Activated naive CD8-positive, alpha-beta T cell treated with anti-CD3 and anti-CD28 coated beads, Interleukin-2, amount 10 ng/mL, durations not matched to agents 7 days and 5 days (primary cell): ENCODE results near the gene KCNIP1. TPM values are rescaled to one million over a fixed set of nuclear protein-coding genes. Genes with fewer than 3 reads are reported as not detected.

ENCODE experiments used
- ATAC-seq: fragments of 150-1000 bp; cut with Tn5 transposase; one replicate; pipeline ENCODE4 v1.10.0; 2021; ENCODE audit warnings: low read depth, moderate library complexity
- POLR2A ChIA-PET: fragments of 350-600 bp; sonication (Branson Sonifier 250); formaldehyde crosslinking; loops from one replicate; lab custom pipeline; 2021; ENCODE audit warnings: antibody characterized with exemption; lab: Charles Lee
- DNase-seq: peaks from one replicate; pipeline ENCODE4 v3.0.0; 2021
- H3K27ac Mint-ChIP-seq: one replicate; pipeline ENCODE4 v1.8.0; 2022; ENCODE audit warnings: mild to moderate bottlenecking, mixed read lengths
- H3K27me3 Mint-ChIP-seq: one replicate; pipeline ENCODE4 v1.8.0; 2022; ENCODE audit warnings: mild to moderate bottlenecking, moderate library complexity, mixed read lengths
- H3K36me3 Mint-ChIP-seq: one replicate; pipeline ENCODE4 v1.8.0; 2021; ENCODE audit warnings: mild to moderate bottlenecking, mixed read lengths
- H3K4me1 Mint-ChIP-seq: one replicate; pipeline ENCODE4 v1.8.0; 2021; ENCODE audit warnings: mixed read lengths
- H3K4me3 Mint-ChIP-seq: one replicate; pipeline ENCODE4 v1.8.0; 2022; ENCODE audit warnings: mild to moderate bottlenecking, moderate library complexity, mixed read lengths
- H3K9me3 Mint-ChIP-seq: one replicate; pipeline ENCODE4 v1.8.0; 2021; ENCODE audit warnings: mixed read lengths
- total RNA-seq, 2 experiments: library from RNA; stranded (reverse); gene quantifications; one replicate each; pipeline ENCODE4 v1.2.3, GENCODE V29; 2021

Gene KCNIP1
- not detected for total RNA-seq

DNA sequence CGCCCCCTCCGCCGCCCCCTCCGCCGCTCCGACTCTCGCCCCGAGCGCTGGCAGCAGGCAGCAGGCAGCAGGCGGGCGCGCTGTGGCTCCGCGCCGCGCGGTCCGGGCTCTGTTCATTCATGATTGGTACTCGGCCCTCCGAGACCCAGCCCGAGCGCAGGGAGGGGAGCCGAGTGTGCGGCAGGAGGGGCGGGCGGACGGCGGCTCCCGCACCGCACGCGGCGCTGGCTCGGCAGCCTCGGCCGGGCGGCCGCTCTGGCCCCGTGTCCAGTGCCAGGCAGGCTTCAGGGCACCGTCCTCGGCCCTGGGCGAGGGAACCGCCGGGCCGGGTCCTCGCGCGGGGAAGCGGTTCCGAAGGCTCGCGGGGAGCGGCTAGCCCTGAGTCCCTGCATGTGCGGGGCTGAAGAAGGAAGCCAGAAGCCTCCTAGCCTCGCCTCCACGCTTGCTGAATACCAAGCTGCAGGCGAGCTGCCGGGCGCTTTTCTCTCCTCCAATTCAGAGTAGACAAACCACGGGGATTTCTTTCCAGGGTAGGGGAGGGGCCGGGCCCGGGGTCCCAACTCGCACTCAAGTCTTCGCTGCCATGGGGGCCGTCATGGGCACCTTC lies at the start of gene KCNIP1:
TSS of gene KCNIP1 (plus strand) at position 31 of the 607 bp plus-strand sequence.
- ATAC-seq: no peak
- H3K9me3 Mint-ChIP-seq: no peaks in the 10 kb centered on the region
- peaks cover 57% of the 10 kb centered on the region for H3K27me3 Mint-ChIP-seq
- H3K27ac Mint-ChIP-seq: no peak within 1 kb of the TSS
- no peak within 1 kb of the TSS for H3K4me3 Mint-ChIP-seq
- no peak for DNase-seq
- peaks cover 2% of the 10 kb centered on the region for H3K4me1 Mint-ChIP-seq
- H3K36me3 Mint-ChIP-seq: no peaks in the 10 kb centered on the region
- POLR2A ChIA-PET: no interaction called here

- POLR2A ChIA-PET: no interaction called here
- H3K4me3 Mint-ChIP-seq: no peak overlapping the region
- H3K4me1 Mint-ChIP-seq: no peaks in the 10 kb centered on the region
- peaks cover 3% of the 10 kb centered on the region for H3K9me3 Mint-ChIP-seq
- H3K27ac Mint-ChIP-seq: no peak overlapping the region
- H3K36me3 Mint-ChIP-seq: no peaks in the 10 kb centered on the region
- no peak for DNase-seq
- peaks cover 37% of the 10 kb centered on the region for H3K27me3 Mint-ChIP-seq
- no peak for ATAC-seq
Measured at GRCh38 chr5:170463426-170463825, 40.4 kb upstream of the KCNIP1 start.

DNA sequence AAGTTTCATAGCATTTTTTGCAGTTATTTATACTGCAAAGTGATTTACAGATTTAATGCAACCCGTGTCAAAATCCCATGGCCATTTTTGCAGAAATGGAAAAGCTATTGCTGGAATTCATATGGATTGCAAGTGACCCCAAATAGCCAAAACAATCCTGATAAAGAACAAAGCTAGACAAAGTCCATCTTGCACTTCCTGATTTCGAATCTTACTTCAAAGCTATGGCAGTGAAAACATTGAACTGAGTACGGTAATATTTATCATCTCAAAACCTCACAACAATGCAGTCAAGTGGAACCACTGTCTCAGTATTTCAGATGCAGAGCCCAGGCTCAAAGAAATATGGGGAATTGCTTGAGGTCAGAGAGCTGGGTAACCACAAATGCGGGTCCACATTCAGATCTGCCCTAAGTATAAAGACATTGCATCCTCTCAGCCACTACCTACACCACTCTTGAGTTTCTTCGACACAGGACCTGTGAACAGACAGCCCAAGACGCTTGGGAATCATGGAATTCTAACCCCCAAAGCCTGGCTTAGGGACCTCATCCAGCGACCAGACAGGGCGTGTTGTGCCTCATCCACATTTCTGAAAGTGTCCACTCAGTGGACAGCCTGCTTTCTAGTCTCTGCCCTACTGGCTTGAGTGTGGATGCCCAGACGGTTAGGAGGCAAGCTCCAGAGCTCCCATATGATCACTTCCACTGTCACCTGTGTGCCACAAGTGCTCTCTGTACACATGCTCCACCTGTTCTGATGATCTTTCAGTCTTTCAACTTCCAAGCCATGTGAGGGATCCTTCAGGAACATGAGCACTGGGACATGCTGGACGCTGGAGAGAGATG lies 39.3 kb upstream of the KCNIP1 start:
- H3K27ac Mint-ChIP-seq: no peak overlapping the region
- H3K27me3 Mint-ChIP-seq: peaks cover 33% of the 10 kb centered on the region
- H3K4me3 Mint-ChIP-seq: no peak overlapping the region
- peaks cover 3% of the 10 kb centered on the region for H3K9me3 Mint-ChIP-seq
- H3K36me3 Mint-ChIP-seq: no peaks in the 10 kb centered on the region
- H3K4me1 Mint-ChIP-seq: no peaks in the 10 kb centered on the region
- POLR2A ChIA-PET: no interaction called here
- DNase-seq (no peak), ATAC-seq (no peak)

- Mint-ChIP-seq H3K4me1 (no peaks in the 10 kb centered on the region), H3K27ac (no peak overlapping the region), H3K27me3 (peaks cover 19% of the 10 kb centered on the region), H3K4me3 (no peak overlapping the region), H3K9me3 (no peaks in the 10 kb centered on the region), H3K36me3 (no peaks in the 10 kb centered on the region)
- DNase-seq: no peak
- no peak for ATAC-seq
- POLR2A ChIA-PET: no interaction called here
Measured at GRCh38 chr5:170466553-170466952, 37.3 kb upstream of the KCNIP1 start.

DNA sequence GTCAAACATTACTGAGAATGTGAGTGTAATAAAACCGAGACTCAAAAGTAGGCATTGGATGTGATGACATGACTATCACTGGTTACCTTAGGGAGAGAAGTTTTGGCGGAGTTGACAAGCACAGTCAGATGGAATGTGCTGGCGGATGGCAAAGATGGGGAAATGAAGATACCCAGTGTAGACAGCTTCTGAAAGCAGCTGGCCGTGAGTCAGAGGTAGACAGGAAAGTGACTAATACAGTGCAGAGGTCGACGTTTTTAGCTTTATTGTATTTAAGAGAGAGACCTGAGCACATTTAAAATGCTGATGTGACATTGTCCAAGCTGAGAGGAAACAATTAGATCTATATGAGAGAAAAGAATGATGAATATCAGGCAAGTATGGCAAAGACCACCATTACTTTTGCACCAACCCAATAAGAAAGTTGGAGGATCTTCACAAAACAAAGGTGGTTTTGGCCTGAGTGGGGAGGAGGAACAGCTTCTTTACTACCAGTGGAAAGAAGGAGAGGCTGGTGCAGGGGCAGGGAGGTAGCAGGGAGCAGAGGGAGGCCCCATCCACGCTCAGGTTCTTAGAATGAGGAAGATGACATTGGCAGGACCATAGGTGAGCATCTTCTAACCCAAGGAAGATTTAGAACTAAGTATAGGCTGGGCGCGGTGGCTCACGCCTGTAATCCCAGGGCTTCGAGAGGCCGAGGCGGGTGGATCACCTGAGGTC lies 36.7 kb upstream of the KCNIP1 start:
- POLR2A ChIA-PET: no interaction called here
- Mint-ChIP-seq H3K27me3 (peaks cover 13% of the 10 kb centered on the region), H3K4me3 (no peak overlapping the region), H3K36me3 (no peaks in the 10 kb centered on the region), H3K4me1 (no peaks in the 10 kb centered on the region), H3K27ac (no peak overlapping the region), H3K9me3 (no peaks in the 10 kb centered on the region)
- ATAC-seq (no peak), DNase-seq (no peak)

GRCh38 chr5:170468633-170469285 lies 35.1 kb upstream of the KCNIP1 start:
- H3K36me3 Mint-ChIP-seq: no peaks in the 10 kb centered on the region
- ATAC-seq (no peak), DNase-seq (no peak)
- peaks cover 12% of the 10 kb centered on the region for H3K27me3 Mint-ChIP-seq
- H3K4me3 Mint-ChIP-seq: no peak overlapping the region
- POLR2A ChIA-PET: no interaction called here
- H3K4me1 Mint-ChIP-seq: no peaks in the 10 kb centered on the region
- H3K27ac Mint-ChIP-seq: no peak overlapping the region
- H3K9me3 Mint-ChIP-seq: no peaks in the 10 kb centered on the region

GRCh38 chr5:170469414-170469813 lies 34.4 kb upstream of the KCNIP1 start:
- Mint-ChIP-seq H3K4me3 (no peak overlapping the region), H3K36me3 (no peaks in the 10 kb centered on the region), H3K27ac (no peak overlapping the region), H3K9me3 (no peaks in the 10 kb centered on the region), H3K27me3 (peaks cover 11% of the 10 kb centered on the region), H3K4me1 (no peaks in the 10 kb centered on the region)
- ATAC-seq: no peak
- POLR2A ChIA-PET: no interaction called here
- no peak for DNase-seq

DNA sequence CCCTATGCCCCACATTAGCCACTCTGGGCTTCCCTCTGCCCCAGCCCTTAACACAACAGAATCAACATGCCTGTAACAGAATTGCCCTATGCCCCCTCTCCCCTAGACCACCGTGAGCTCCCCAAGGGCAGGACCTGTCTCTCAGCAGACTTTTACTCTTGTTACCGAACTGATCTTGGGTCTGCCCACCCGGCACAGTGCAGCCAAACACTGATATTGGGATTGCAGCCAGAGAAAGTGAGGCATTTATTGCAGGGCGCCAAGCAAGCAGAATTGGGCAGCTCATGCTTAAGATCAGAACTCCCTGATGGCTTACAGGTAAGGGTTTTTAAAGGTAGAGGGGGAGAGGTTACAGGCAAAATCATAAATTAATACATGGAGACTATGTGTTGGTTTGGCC lies 33.5 kb upstream of the KCNIP1 start:
- Mint-ChIP-seq H3K9me3 (no peaks in the 10 kb centered on the region), H3K4me1 (no peaks in the 10 kb centered on the region), H3K4me3 (no peak overlapping the region), H3K36me3 (no peaks in the 10 kb centered on the region), H3K27ac (no peak overlapping the region), H3K27me3 (peaks cover 14% of the 10 kb centered on the region)
- ATAC-seq (no peak), DNase-seq (no peak)
- POLR2A ChIA-PET: no interaction called here

GRCh38 chr5:170470808-170471404 lies 32.9 kb upstream of the KCNIP1 start:
- DNase-seq (no peak), ATAC-seq (no peak)
- Mint-ChIP-seq H3K9me3 (no peaks in the 10 kb centered on the region), H3K27ac (no peak overlapping the region), H3K36me3 (no peaks in the 10 kb centered on the region), H3K4me1 (no peaks in the 10 kb centered on the region), H3K27me3 (peaks cover 17% of the 10 kb centered on the region), H3K4me3 (no peak overlapping the region)
- POLR2A ChIA-PET: no interaction called here

DNA sequence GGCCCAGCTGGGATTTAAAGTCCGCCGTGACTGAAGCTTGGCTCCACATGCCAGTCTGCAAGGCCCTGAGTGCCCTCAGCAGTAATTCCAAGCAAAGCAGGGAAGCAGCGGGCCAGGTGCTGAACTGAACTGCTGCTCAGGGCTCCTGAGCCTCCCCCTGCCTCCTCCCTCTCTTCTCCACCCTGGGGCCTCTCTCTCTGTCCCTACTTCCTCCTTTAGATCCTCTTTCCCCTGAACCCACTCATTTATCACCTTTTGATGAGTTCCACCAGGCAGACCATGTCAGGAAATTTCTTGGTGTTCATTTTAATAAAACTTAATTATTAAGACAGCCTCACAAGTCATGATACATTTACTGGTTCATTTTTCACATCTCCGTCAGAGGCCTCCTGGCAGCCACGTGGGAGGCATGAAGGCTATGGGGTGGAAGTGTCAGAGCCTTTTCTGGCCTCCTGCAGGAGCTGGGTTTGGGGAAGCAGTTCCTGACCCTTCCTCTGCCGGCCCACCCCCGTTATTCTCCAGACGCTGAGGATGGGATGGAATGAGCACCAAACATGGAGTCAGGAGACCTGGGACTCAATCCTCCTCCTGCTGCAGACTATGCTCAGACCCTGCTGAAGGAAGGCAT lies 32.2 kb upstream of the KCNIP1 start:
- H3K9me3 Mint-ChIP-seq: no peaks in the 10 kb centered on the region
- ATAC-seq: no peak
- POLR2A ChIA-PET: no interaction called here
- no peak for DNase-seq
- H3K36me3 Mint-ChIP-seq: no peaks in the 10 kb centered on the region
- peaks cover 21% of the 10 kb centered on the region for H3K27me3 Mint-ChIP-seq
- H3K27ac Mint-ChIP-seq: no peak overlapping the region
- H3K4me1 Mint-ChIP-seq: no peaks in the 10 kb centered on the region
- no peak overlapping the region for H3K4me3 Mint-ChIP-seq

DNA sequence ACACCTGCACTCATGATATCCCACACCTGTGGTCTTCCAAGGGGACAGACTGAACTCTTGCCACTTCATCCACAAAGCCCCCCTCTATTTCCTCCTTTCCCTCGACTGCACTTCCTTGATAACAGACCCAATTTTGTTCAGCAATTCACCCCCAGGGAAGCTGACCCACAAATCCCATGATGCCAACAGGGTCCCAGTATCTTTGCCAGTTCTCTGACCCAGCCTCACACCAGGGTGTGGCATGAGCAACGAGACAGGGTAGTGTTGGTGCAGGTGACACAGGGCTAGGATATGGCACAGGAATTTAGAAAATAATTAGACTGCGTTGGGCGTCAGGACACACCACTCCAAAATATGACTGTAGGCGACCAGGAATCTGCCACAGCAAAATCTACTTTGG lies 30.2 kb upstream of the KCNIP1 start:
- DNase-seq (no peak), ATAC-seq (no peak)
- peaks cover 24% of the 10 kb centered on the region for H3K27me3 Mint-ChIP-seq
- no peaks in the 10 kb centered on the region for H3K9me3 Mint-ChIP-seq
- H3K27ac Mint-ChIP-seq: no peak overlapping the region
- POLR2A ChIA-PET: no interaction called here
- H3K4me3 Mint-ChIP-seq: no peak overlapping the region
- H3K4me1 Mint-ChIP-seq: no peaks in the 10 kb centered on the region
- H3K36me3 Mint-ChIP-seq: no peaks in the 10 kb centered on the region

GRCh38 chr5:170474489-170475274 lies 29.1 kb upstream of the KCNIP1 start:
- H3K27me3 Mint-ChIP-seq: peaks cover 28% of the 10 kb centered on the region

More at GRCh38 chr5:170474489-170475274, 29.1 kb upstream of the KCNIP1 start:
- Mint-ChIP-seq H3K4me3 (no peak overlapping the region), H3K27ac (no peak overlapping the region), H3K36me3 (no peaks in the 10 kb centered on the region), H3K9me3 (no peaks in the 10 kb centered on the region), H3K4me1 (no peaks in the 10 kb centered on the region)
- POLR2A ChIA-PET: no interaction called here
- ATAC-seq: no peak
- no peak for DNase-seq
